ENCODE data around the gene BMPR1A.

DNA sequence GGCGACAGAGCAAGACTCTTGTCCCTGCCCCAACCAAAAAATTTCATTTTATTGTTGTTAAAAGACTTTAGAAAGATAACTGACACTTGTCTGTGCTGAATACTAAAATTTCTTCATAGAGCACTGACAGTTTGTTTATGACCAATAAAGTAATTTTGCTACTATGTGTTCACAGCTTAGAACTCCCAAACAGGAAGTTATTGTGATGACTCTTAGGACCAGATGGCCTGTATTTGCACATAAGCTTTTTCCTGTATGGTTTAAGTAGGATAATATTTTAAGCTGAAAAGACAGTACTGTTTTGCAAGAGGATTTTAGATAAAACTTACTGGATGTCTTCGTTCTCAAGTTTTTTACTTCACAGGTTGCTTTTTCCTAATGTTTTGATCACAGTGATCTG lies 120.3 kb downstream of the BMPR1A start:
- TF ChIP-seq, protein P1, sequence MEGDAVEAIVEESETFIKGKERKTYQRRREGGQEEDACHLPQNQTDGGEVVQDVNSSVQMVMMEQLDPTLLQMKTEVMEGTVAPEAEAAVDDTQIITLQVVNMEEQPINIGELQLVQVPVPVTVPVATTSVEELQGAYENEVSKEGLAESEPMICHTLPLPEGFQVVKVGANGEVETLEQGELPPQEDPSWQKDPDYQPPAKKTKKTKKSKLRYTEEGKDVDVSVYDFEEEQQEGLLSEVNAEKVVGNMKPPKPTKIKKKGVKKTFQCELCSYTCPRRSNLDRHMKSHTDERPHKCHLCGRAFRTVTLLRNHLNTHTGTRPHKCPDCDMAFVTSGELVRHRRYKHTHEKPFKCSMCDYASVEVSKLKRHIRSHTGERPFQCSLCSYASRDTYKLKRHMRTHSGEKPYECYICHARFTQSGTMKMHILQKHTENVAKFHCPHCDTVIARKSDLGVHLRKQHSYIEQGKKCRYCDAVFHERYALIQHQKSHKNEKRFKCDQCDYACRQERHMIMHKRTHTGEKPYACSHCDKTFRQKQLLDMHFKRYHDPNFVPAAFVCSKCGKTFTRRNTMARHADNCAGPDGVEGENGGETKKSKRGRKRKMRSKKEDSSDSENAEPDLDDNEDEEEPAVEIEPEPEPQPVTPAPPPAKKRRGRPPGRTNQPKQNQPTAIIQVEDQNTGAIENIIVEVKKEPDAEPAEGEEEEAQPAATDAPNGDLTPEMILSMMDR (IDR thresholded peaks at IDR 0.05) = no peak
- no peak for TF ChIP-seq POLR2A (IDR thresholded peaks at IDR 0.05)
- TF ChIP-seq POLR2AphosphoS5 (IDR thresholded peaks at IDR 0.05) = peak in 1 of 3 donors; percentile 6
